Suppressor macrophage treated with lipopolysaccharide for 1 hour (primary cell): ENCODE results near the gene AP1S2.
"Not testable (repeated sequence)": the region's sequence is repeated elsewhere in the genome, so short reads cannot be mapped to it uniquely, and the experiment has no call there.

ENCODE experiments used
- DNase-seq, 3 donors: peaks; one replicate each; pipeline ENCODE4 v3.0.0-alpha.2; 2020 to 2022

The AP1S2 gene

GRCh38 chrX:15854080-15854655 is 445 bp downstream of the AP1S2 start:
- peak; percentile 51 to 74 (median 55) for DNase-seq

DNA sequence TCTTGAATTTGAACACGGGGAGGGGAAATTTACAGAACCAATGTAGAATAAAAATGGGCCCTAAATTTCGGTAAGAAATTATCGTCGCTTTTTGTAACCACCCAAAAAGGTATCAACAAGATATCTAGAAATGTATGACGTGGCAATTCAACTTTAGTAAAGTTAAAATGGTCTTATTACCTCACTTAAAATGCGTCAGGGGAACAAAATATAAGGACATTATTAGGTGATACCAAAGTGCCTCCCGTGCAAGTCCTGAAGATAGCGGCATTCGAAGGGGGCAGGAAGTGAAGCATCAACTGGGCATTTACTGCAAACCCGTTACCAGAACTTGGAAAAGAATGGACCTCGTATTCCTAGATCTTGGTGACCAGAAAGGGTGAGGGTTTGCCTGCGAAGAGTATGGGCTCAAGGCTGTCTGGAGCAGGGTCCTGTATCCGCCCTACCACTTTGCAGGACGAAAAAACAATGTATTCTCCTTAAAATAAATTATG is 980 bp downstream of the AP1S2 start:
- no peak for DNase-seq

DNA sequence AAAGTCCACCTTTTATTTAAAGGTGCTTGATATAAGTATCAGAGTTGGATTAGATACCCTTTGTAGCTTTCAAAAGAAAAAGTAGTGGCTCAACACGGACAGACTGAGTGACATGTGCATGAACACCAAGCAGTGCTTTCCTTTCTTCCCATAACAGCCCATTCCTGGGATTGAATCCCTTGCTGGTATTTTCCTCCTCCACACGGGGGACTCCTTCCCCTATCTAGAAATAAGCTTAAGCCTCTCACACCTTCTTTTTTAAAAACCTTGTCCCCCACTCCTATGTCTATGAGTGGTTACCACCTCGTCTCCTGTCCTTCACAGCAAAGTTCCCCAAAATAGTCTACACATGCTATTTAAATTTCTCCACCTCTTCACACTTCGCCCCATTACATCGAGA is 5.1 kb downstream of the AP1S2 start:
- no peak for DNase-seq

GRCh38 chrX:15848576-15848975 is 6.0 kb downstream of the AP1S2 start:
- DNase-seq, result no peak

DNA sequence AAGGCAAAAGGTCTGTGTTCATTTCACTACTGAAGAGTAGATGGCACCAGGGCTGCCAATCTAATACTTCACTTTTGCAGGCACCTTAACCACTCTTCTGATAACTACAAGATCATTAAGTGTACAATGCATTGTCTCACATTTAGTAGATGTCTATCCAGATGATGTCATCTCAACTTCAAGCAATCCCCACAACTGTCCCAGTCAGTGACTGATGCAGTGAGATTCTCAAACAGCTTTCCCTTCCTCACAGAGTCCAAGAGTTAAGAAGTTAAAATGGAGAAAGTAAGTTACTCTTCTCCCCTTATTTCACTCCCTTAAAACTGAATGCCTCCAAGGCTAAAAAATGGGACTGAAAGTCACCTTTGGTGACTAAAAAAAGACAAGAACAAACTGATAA is 10.7 kb downstream of the AP1S2 start:
- DNase-seq, result no peak

DNA sequence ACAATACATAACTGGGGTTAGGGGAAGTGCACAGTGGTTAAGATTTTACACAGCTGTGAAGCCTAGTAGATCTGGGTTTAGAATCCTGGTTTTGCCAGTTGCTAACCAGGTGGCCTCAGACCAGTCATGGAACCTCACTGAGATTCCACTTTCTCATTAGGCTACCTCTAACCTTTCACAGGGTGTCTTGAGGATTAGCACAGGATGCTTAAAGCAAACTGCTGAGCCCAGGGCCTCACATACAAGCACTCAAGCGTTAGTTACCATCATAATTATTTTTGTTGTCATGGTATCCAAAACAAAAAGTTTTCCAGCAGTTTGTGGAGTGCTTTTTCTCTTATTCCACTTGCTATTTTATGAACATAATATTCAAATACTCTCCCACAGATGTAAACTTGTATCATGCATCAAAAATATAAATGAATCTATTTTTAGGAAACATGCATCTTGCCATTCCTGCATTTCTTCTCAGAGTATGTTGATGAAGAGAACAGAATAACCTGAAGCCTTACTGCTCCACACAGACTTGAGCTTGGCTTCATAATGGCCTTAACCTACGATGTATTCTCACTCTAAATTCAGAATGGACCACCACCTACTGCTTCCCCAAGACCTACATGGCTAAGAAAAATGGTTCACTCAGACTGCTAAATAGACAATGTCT is 12.6 kb downstream of the AP1S2 start:
- DNase-seq, result no peak

DNA sequence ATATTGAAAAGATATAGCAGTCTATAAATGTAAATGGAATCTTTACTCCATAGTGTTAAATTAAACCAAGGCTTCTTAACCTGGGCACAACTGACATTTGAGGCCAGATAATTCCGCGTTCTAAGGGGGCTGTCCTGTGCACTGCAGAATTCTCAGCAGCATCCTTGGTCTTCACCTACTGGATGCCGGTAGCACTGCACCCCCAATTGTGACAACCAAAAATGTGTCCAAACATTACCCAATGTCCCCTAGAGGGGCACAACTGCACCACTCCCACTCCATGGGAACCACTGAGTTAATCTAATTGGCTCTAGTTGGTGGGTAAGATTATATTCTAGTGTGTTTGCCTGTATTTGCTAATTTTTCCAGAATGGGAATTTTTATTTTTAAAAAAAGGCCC is 16.6 kb downstream of the AP1S2 start:
- peak in 1 of 3 donors; percentile 6 for DNase-seq

- DNase-seq, result no peak
Observed at GRCh38 chrX:15834827-15835595, 19.6 kb downstream of the AP1S2 start.

DNA sequence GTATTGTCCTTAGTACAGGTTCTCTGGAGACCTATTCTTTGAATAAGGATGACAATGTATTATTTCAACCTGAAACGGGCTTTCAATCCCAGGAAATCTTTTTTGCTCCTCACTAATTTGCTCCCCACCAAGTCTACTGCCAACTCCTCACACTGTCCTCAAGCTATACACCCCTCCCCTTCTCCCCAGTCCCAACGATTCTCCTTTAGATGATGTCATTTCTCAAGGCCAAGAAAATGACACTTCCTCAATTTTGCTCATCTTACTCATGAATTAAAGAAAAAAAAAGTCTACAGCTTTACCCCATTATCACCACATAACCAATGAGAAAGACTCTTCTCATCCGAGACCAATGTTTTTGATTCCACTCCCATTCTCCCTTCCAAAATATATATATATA is 20.6 kb downstream of the AP1S2 start:
- DNase-seq, result peak; percentile 35 to 66 (median 60)

DNA sequence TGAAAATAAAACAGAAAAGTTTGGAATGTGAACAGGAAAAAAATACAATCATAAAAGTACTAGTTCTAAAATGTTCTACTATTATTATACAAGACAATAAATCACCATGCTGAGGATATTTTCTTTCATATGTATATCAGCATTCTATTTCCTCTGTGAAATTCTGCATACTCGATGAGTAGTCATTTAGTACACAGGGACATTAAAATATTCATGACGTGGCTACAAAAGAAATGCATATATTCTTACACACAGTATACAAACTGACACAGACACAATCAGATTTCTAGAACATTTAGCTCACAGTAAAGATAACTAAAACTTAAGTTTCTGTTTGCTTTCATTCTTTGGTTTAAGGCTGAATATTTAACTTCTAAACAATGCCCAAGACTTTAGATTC is 23.3 kb downstream of the AP1S2 start:
- not testable (repeated sequence) for DNase-seq

GRCh38 chrX:15829217-15829616 is 25.4 kb downstream of the AP1S2 start:
- DNase-seq, result no peak

- DNase-seq, result no peak
Observed at GRCh38 chrX:15825936-15826335, 28.7 kb downstream of the AP1S2 start.

DNA sequence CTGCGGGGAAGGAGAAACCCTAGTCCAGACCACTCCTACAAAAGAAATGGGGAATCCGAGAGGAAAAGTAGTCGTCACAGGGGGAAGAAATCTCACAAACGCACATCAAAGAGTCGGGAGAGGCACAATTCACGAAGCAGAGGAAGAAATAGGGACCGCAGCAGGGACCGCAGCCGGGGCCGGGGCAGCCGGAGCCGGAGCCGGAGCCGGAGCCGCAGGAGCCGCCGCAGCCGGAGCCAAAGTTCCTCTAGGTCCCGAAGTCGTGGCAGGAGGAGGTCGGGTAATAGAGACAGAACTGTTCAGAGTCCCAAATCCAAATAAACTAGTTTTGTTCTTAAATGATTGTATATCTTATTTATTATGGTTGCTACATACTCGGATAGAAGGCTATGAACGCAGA is 31.7 kb downstream of the AP1S2 start:
- DNase-seq, result no peak

DNA sequence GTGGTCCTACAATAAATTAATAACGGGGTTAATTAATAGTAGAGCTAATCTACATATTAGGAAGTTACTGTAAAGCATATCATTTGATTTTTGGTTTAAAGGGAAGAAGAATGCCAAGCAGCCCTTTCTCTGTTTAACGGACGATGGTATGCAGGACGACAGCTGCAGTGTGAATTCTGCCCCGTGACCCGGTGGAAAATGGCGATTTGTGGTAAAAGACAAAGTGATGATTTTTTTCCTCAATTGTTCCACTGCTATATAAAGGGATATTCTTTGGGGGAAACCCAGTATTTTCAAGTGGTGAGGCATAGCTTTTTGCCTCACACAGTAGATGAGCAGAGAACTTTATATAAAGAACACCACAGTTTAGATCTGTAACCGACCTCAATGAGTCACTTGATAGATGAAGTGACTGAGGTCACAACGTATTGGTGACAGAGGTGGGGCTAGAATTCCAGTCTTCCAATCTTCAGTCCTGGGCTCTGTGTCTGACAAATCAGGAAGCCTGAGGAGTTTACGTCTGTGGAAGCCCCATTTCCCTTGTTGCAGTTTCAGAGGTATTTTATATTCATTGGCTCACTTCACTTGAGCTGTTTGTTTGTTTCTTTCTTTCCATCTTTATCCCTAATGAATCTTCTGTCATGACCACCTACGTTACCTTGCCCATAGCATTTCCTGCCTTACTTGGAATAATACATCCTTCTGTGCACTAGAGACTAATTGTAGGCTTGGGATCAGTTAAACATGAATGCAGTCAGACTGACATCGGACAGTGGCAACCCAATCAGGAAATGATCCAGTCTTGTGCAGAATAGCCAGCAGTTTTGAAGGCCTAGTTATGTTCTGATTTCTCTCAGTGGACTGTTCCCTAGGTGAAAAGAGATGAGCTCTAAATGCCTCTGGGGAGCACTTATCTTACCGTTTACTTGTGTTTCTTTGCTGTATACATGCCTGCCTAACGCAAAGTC is 34.2 kb downstream of the AP1S2 start:
- DNase-seq, result no peak

- peak in 1 of 3 donors; percentile 20 for DNase-seq
Observed at GRCh38 chrX:15816886-15817285, 37.7 kb downstream of the AP1S2 start.

DNA sequence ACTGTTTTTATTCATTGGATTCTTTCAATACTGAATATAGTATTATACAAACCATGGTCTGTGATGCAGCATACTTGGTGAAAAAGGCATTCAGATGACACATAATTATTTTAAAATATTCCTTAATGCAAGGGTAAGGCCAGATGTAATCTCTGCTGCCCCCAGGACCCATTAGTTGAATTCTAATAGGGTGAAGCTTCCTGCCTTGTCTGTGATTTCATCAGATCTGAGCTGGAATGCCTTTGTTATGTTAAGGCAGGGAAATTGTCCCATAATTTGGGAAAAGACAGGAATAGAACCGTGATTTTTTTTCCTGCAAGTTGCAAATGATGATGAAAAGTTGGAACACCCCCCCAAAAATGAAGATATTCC is 38.2 kb downstream of the AP1S2 start:
- no peak for DNase-seq

GRCh38 chrX:15815779-15816437 is 38.7 kb downstream of the AP1S2 start:
- peak; percentile 17 to 23 (median 19) for DNase-seq

DNA sequence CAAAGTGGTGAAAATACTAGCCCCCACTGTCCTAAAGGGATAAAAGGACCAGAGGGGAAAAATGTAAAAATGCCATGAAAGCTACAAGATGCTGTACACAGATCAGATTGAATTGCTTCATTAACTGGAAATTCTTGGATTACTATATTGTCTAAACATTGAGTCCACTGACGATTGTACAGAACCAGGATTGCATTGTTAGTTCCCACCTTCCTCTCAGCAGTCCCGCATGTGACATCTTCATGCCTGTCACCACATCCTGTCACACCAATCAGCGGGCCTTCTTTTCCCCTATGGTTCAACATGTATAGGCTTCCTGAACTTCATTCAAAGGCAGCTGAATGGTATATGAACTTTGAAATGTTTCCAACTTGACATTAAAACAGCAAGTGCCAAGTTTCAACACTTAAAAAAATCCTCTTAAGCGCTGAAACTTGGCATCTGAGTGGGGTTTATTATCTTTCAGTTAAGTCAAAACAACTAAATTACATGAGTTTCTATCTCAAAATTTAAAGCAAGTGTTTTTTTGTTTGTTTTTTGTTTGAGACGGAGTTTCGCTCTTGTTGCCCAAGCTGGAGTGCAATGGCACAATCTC is 39.7 kb downstream of the AP1S2 start:
- DNase-seq, result peak; percentile 28 to 53 (median 42)

- DNase-seq, result no peak
Observed at GRCh38 chrX:15813416-15813815, 41.2 kb downstream of the AP1S2 start.

GRCh38 chrX:15812192-15812938 is 42.2 kb downstream of the AP1S2 start:
- DNase-seq, result no peak

- DNase-seq, result no peak
Observed at GRCh38 chrX:15808254-15808653, 46.4 kb downstream of the AP1S2 start.
